WI38 (cell line): Measurements from ENCODE around the gene SLC35C1.
"Not testable (repeated sequence)": the region's sequence is repeated elsewhere in the genome, so short reads cannot be mapped to it uniquely, and the experiment has no call there.

ENCODE experiments used
- H3K4me3 ChIP-seq: 2 replicates; pipeline ENCODE4 v1.5.1; 2011; ENCODE audit warnings: low read depth, mild to moderate bottlenecking, control low read depth, low read length
- TF ChIP-seq, protein P1 (sequence below): IDR thresholded peaks from 2 replicates; pipeline ENCODE4 v1.5.1; 2012; ENCODE audit warnings: low read depth, mild to moderate bottlenecking, control low read depth, low read length

Gene SLC35C1

DNA sequence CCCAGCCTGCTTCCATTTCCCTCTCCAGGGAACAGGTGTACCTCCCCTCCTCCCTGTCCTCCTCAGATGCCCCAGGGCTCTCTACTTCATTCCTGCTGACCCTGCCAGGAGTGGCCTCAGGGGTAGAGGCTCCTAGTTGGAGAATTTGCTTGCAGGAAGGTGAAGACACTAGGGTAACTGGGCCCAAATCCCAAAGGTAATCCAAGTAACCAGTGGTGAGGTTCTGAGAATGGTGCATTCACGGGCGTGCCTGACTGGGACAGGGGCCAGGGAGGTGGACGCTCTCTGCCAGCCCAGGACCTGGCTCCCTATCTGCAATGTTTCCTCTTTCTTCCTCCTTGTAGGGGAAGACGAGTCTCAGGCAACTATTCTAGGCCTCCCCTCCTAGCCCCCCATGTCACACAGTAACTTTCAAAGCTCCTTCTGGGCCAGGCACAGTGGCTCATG is 2.9 kb downstream of the SLC35C1 start:
- 0 out of 2 replicates have a peak overlapping the region, but pooled peaks have one; percentile 66 for H3K4me3 ChIP-seq

DNA sequence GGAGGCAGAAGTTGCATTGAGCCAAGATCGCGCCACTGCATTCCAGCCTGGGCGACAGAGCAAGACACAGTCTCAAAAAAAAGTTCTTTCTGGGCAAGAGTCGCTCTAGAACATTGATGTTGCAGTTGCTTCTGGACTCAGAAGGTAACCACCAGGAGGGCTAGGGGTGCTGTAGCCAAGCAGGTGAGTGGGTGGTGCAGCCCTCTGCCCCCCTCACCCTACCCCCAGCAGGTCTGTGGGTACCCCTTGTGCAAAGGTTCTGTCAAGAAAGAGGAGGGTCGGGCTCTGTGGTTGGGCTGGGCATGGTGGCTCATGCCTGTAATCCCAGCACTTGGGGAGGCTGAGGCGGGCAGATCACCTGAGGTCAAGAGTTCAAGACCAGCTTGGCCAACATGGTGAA is 3.5 kb downstream of the SLC35C1 start:
- not testable (repeated sequence) for H3K4me3 ChIP-seq

More for the DNA sequence above, 2.9 kb downstream of the SLC35C1 start:
- TF ChIP-seq, protein P1, sequence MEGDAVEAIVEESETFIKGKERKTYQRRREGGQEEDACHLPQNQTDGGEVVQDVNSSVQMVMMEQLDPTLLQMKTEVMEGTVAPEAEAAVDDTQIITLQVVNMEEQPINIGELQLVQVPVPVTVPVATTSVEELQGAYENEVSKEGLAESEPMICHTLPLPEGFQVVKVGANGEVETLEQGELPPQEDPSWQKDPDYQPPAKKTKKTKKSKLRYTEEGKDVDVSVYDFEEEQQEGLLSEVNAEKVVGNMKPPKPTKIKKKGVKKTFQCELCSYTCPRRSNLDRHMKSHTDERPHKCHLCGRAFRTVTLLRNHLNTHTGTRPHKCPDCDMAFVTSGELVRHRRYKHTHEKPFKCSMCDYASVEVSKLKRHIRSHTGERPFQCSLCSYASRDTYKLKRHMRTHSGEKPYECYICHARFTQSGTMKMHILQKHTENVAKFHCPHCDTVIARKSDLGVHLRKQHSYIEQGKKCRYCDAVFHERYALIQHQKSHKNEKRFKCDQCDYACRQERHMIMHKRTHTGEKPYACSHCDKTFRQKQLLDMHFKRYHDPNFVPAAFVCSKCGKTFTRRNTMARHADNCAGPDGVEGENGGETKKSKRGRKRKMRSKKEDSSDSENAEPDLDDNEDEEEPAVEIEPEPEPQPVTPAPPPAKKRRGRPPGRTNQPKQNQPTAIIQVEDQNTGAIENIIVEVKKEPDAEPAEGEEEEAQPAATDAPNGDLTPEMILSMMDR, result no peak

DNA sequence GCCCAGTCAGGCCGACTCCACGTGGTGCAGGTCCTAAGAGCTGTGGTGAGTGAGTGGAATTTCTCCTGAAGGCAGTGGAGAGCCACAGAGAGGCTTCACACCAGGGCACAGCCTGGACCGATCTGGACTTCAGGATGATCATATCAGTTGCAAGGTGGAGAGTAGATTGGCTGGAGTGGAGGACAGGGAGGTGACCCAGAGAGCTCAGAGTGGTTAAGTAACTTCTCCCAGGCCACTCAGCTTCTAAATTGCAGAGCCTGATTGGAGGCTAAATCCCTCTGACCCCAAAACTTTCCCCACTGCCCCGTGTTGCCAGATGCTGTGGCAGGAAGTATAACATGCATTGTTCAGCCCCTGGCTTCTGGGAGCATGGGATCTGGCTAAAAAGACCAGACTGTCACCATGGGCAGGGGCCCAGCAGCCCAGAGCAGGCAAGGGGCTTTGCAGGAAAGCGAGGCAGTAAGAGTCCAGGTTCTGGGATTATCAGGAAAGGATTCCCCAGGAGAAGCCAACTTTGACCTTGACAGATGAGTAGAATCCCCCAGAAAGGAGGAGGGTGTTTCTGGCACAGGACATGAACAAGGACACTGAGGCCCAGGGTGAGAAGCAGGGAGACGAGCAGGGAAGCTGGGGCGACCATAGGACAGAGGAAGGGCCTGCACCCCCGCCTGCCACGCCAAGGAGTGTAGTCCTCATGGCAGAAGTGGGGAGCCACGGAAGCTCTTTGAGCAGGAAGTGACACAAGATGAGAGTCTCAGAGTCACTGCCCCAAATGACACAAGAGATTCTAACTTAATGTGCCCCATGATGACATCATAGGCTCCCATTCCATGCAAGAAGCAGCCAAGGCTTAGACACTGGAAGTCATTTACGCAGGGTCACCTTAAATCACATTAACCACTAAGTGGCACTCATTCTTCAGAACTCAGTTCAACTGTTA is 4.8 kb downstream of the SLC35C1 start:
- no peak overlapping the region for H3K4me3 ChIP-seq
- TF ChIP-seq, protein P1, result no peak

DNA sequence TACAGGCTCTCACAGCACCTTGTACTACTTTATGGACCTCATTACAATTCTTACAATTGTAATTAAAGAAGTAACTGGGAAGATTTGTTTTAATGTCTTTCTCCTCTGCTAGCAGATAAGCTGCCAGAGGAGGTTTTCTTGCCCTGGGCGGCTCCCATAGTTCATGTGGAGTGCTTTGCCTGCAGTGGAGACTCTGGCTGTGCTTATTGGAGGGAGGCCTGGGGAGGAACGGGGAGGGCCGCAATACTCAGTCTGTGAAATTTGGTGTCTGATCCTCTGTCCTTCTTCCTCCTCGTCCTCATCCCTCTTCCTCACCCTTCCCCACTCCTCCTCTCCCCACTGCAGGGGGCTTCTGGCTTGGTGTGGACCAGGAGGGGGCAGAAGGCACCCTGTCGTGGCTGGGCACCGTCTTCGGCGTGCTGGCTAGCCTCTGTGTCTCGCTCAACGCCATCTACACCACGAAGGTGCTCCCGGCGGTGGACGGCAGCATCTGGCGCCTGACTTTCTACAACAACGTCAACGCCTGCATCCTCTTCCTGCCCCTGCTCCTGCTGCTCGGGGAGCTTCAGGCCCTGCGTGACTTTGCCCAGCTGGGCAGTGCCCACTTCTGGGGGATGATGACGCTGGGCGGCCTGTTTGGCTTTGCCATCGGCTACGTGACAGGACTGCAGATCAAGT is 5.6 kb downstream of the SLC35C1 start:
- TF ChIP-seq, protein P1, result no peak
- H3K4me3 ChIP-seq, result no peak overlapping the region

DNA sequence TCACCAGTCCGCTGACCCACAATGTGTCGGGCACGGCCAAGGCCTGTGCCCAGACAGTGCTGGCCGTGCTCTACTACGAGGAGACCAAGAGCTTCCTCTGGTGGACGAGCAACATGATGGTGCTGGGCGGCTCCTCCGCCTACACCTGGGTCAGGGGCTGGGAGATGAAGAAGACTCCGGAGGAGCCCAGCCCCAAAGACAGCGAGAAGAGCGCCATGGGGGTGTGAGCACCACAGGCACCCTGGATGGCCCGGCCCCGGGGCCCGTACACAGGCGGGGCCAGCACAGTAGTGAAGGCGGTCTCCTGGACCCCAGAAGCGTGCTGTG is 6.1 kb downstream of the SLC35C1 start:
- TF ChIP-seq, protein P1, result no peak
- no peak overlapping the region for H3K4me3 ChIP-seq

DNA sequence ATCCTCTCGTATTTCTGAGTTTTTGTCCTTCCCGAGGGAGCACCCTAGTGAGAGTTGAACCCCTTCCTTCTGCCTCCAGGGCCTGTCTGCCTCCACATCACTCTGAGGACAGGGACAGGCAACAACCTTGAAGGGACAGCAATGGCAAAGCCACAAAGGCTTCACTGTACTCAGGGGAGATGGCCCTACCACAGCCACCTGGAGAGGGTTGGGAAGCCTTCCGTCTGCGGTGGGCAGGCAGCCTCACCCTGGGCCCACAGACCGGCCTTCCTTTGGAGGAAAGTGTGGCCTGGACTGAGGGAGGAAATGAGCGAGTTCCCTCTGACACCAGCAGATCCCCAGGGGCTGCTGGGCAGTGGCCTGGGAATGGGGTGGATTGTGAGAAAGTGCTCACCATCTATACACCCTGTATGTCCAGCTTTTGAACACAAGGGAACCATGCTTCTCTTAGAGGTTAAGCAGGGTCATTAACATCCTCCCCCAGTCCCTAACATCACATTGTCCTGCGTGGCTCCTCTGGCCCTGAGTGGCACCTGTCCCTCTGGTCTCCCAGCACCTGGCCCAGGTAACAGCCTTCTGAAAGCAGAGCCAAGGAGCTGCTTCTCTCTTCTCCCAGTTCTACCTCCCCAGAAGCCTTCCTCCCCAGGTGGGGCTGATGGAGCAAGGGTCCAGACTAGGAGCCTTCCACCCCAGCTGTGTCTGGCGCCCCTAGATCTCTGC is 6.8 kb downstream of the SLC35C1 start:
- H3K4me3 ChIP-seq, result no peak overlapping the region
- TF ChIP-seq, protein P1, result no peak
